Measurements from ENCODE around the gene EPB41L4B.
"Not testable (repeated sequence)": the region's sequence is repeated elsewhere in the genome, so short reads cannot be mapped to it uniquely, and the experiment has no call there.

The EPB41L4B gene

GRCh38 chr9:109290385-109290784 lies 30.5 kb downstream of the EPB41L4B start:
- no peak overlapping the region for H3K4me3 ChIP-seq (ENCODE audit: low read depth, low read length)
- no peak for TF ChIP-seq CTCF (IDR thresholded peaks at IDR 0.05; ENCODE audit: control insufficient read depth, extremely low read depth, insufficient read depth)
- no peak for DNase-seq (ENCODE audit: low read depth)

- no peak for DNase-seq (ENCODE audit: low read depth)
- H3K4me3 ChIP-seq (ENCODE audit: low read depth, low read length), result no peak overlapping the region
- TF ChIP-seq CTCF (IDR thresholded peaks at IDR 0.05; ENCODE audit: control insufficient read depth, extremely low read depth, insufficient read depth), result no peak
Measured at GRCh38 chr9:109289931-109290330, 30.9 kb downstream of the EPB41L4B start.

- DNase-seq (ENCODE audit: low read depth), result peak; percentile 74
- no peak overlapping the region for H3K4me3 ChIP-seq (ENCODE audit: low read depth, low read length)
- TF ChIP-seq CTCF (IDR thresholded peaks at IDR 0.05; ENCODE audit: control insufficient read depth, extremely low read depth, insufficient read depth), result no peak
Measured at GRCh38 chr9:109289186-109289585, 31.7 kb downstream of the EPB41L4B start.

- DNase-seq (ENCODE audit: low read depth), result peak; percentile 62
- H3K4me3 ChIP-seq (ENCODE audit: low read depth, low read length), result peak overlapping the region; percentile 3; the same call in 1 of the 2 replicates
- TF ChIP-seq CTCF (IDR thresholded peaks at IDR 0.05; ENCODE audit: control insufficient read depth, extremely low read depth, insufficient read depth), result no peak
Measured at GRCh38 chr9:109286981-109287380, 33.9 kb downstream of the EPB41L4B start.

- no peak for TF ChIP-seq CTCF (IDR thresholded peaks at IDR 0.05; ENCODE audit: control insufficient read depth, extremely low read depth, insufficient read depth)
- DNase-seq (ENCODE audit: low read depth), result no peak
- H3K4me3 ChIP-seq (ENCODE audit: low read depth, low read length), result peak overlapping the region; percentile 3; the same call in 1 of the 2 replicates
Measured at GRCh38 chr9:109286571-109286977, 34.3 kb downstream of the EPB41L4B start.

- DNase-seq (ENCODE audit: low read depth), result not testable (repeated sequence)
Measured at GRCh38 chr9:109283672-109284071, 37.2 kb downstream of the EPB41L4B start.

GRCh38 chr9:109283012-109283411 lies 37.8 kb downstream of the EPB41L4B start:
- H3K4me3 ChIP-seq (ENCODE audit: low read depth, low read length), result no peak overlapping the region

More at GRCh38 chr9:109283672-109284071, 37.2 kb downstream of the EPB41L4B start:
- not testable (repeated sequence) for H3K4me3 ChIP-seq (ENCODE audit: low read depth, low read length)

More at GRCh38 chr9:109283012-109283411, 37.8 kb downstream of the EPB41L4B start:
- DNase-seq (ENCODE audit: low read depth), result no peak
- TF ChIP-seq CTCF (IDR thresholded peaks at IDR 0.05; ENCODE audit: control insufficient read depth, extremely low read depth, insufficient read depth), result no peak
